GM12801 (cell line): ENCODE results near the gene YWHAB.

Experiments
- CTCF ChIP-seq: IDR thresholded peaks from one replicate; pipeline ENCODE4 v1.5.1; 2011; ENCODE audit warnings: control low read depth; ENCODE audit not compliant: insufficient read length; ENCODE audit errors: extremely low read depth

YWHAB gene

DNA sequence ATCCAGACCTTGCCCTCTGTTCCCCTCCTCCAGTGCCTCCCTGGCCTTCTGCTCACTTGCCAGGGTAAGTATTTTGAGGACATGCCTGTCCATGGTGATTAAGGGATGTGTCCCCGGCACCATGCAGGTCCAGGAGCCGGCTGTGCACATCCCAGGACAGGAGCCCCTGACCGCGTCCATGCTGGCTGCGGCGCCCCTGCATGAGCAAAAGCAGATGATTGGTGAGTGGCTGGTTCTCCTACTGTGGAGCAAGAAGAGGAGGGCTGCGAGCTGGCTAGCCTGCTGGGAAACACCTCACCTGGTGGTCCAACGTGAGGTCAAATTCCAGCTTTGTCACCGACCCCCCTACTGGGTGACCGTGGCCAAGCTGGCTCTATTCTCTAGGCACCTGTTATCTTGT, 51.0 kb downstream of the YWHAB start:
- TF ChIP-seq CTCF = no peak

GRCh38 chr20:44938637-44939036, 53.1 kb downstream of the YWHAB start:
- no peak for TF ChIP-seq CTCF

- no peak for TF ChIP-seq CTCF
Observed at GRCh38 chr20:44941120-44941691, 55.7 kb downstream of the YWHAB start.

DNA sequence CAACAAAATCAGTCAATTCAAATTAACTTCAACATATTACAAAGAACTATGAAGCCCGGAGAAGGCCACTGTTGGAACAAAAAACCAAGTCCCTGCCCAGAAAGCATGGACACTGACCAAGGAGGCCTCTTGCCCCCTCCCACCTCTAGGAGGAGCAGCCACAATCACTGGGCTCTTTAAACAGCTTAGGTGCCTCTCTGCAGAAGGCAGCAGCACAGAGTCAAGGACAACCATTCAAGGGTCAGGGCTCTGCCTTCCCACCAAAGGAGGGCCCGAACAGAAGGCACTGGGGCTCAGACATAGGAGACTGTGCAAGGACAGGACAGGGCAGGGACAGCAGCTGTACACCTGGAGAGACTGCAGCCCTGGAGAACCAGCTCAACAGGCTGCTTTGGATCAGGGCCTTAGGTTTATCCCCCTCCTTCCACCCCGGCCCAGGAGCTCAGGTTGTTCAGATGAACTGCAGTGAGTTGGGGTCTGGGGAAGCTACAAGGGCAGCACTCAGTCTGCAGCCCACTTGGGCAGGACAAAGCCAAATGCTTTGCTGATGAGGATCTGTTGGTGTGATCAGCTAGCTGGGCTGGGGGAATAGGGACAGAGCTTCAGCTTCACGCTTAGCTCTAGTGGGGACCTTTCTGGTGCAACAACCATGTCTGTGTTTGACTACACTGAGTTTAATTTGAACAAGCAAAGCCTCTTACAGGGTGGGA, 56.9 kb downstream of the YWHAB start:
- TF ChIP-seq CTCF = no peak

GRCh38 chr20:44943828-44944227, 58.3 kb downstream of the YWHAB start:
- no peak for TF ChIP-seq CTCF

- TF ChIP-seq CTCF = no peak
Observed at GRCh38 chr20:44945261-44945660, 59.8 kb downstream of the YWHAB start.

- no peak for TF ChIP-seq CTCF
Observed at GRCh38 chr20:44946271-44946852, 60.9 kb downstream of the YWHAB start.
